ENCODE results near the gene MAX.
A peak's percentile ranks its signal among the peaks of the same experiment; 100 is the strongest.

The MAX gene

GRCh38 chr14:65137648-65138307 is 35.5 kb upstream of the MAX start (continued):
- TF ChIP-seq ZNF518A (tag by site-specific recombination; conservative IDR thresholded peaks at IDR 0.05; ENCODE audit: low read depth) (no peak), ZNF777 (tag by site-specific recombination; IDR thresholded peaks at IDR 0.05; ENCODE audit: borderline replicate concordance) (no peak), ZNF174 (tag by site-specific recombination; IDR thresholded peaks at IDR 0.05) (no peak), PRDM10 (tag by site-specific recombination; IDR thresholded peaks at IDR 0.05) (0 out of 2 replicates have a peak, but pooled peaks have one; percentile 53), ZBTB17 (tag by site-specific recombination; IDR thresholded peaks at IDR 0.05) (no peak), ZNF610 (tag by site-specific recombination; IDR thresholded peaks at IDR 0.05; ENCODE audit: borderline replicate concordance) (no peak)

GRCh38 chr14:65134651-65135579 is 32.6 kb upstream of the MAX start:
- H3K4me1 ChIP-seq (ENCODE audit: control insufficient read depth, insufficient read depth, low read length): 0 out of 2 replicates have a peak, but pooled peaks cover 4% of the 10 kb centered on the region
- no peak overlapping the region for H3K27ac ChIP-seq (ENCODE audit: extremely low read depth, low read depth, low read length)
- H3K36me3 ChIP-seq (ENCODE audit: control insufficient read depth in 2 of 2, insufficient read depth in 1 of 2, low read length in 2 of 2): no peaks in the 10 kb centered on the region; a peak in 1 of 3 replicates
- TF ChIP-seq ZNF148 (tag by site-specific recombination; IDR thresholded peaks at IDR 0.05; ENCODE audit: borderline replicate concordance): no peak
- no peak for TF ChIP-seq ZNF449 (tag by site-specific recombination; IDR thresholded peaks at IDR 0.05)
- TF ChIP-seq ZNF626 (tag by site-specific recombination; IDR thresholded peaks at IDR 0.05): no peak
- 0 out of 2 replicates have a peak, but pooled peaks have one; percentile 9 for TF ChIP-seq PRDM10 (tag by site-specific recombination; IDR thresholded peaks at IDR 0.05)
- TF ChIP-seq ZNF37A (tag by site-specific recombination; IDR thresholded peaks at IDR 0.05): no peak
- POLR2A ChIA-PET: interaction anchor here (0.6 kb wide), 1 partner anchor 148 kb away, joined by 4 read pairs; the partner anchor contains the start of gene FNTB
- H3K9me3 ChIP-seq (ENCODE audit: control insufficient read depth, insufficient read depth, low read depth, low read length): no peaks in the 10 kb centered on the region
- CTCF ChIA-PET: interaction anchor here (0.6 kb wide), 2 partner anchors 10 to 31 kb away, joined by 3 to 5 read pairs; no protein-coding TSS in a partner anchor
- no peak overlapping the region for H3K4me3 ChIP-seq (ENCODE audit: low read depth, low read length)
